HG03039 (cell line): ENCODE data around the gene PPRC1.

Source experiments
- ATAC-seq: cut with Tn5 transposase; IDR thresholded peaks from one replicate; pipeline ENCODE4 v1.9.1; 2021; ENCODE audit warnings: mild to moderate bottlenecking, moderate library complexity; ENCODE audit not compliant: unreplicated experiment

Gene PPRC1

DNA sequence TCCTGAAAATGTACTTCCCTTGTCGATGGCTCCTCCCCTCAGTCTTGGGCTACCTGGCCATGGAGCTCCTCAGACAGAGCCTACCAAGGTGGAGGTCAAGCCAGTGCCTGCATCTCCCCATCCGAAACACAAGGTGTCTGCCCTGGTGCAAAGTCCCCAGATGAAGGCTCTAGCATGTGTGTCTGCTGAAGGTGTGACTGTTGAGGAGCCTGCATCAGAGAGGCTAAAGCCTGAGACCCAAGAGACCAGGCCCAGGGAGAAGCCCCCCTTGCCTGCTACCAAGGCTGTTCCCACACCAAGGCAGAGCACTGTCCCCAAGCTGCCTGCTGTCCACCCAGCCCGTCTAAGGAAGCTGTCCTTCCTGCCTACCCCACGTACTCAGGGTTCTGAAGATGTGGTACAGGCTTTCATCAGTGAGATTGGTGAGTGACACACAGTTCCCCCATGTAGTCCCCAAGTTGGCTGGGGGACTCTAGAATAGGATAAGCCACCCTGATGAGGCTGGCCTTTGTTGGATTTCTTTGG, 8.8 kb downstream of the PPRC1 start:
- no peak for ATAC-seq

DNA sequence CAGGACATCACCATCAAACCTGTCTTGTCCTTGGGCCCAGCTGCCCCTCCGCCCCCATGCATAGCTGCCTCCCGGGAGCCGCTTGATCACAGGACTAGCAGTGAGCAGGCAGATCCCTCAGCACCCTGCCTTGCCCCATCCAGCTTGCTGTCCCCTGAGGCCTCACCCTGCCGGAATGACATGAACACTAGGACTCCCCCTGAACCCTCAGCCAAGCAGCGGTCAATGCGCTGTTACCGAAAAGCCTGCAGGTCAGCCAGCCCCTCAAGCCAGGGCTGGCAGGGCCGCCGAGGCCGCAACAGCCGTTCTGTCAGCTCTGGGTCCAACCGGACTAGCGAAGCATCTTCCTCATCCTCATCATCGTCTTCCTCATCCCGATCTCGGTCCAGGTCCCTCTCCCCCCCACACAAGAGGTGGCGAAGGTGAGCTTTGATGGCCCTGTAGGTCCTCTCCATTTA, 14.2 kb downstream of the PPRC1 start:
- ATAC-seq: no peak

GRCh38 chr10:102147561-102147960, 14.7 kb downstream of the PPRC1 start:
- no peak for ATAC-seq

DNA sequence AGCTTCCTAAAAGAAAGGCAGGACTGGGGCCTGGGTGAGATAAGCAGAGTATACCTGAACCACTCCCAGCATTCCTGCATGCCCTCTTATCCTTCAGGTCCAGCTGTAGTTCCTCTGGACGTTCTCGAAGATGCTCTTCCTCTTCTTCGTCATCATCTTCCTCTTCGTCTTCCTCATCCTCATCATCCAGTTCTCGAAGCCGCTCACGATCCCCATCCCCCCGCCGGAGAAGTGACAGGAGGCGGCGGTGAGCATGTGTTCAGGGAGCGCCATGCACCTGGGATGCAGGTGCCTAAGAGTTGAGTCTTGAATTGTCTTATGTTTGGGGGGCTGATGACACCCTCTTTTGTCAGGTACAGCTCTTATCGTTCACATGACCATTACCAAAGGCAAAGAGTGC, 15.4 kb downstream of the PPRC1 start:
- ATAC-seq: no peak

DNA sequence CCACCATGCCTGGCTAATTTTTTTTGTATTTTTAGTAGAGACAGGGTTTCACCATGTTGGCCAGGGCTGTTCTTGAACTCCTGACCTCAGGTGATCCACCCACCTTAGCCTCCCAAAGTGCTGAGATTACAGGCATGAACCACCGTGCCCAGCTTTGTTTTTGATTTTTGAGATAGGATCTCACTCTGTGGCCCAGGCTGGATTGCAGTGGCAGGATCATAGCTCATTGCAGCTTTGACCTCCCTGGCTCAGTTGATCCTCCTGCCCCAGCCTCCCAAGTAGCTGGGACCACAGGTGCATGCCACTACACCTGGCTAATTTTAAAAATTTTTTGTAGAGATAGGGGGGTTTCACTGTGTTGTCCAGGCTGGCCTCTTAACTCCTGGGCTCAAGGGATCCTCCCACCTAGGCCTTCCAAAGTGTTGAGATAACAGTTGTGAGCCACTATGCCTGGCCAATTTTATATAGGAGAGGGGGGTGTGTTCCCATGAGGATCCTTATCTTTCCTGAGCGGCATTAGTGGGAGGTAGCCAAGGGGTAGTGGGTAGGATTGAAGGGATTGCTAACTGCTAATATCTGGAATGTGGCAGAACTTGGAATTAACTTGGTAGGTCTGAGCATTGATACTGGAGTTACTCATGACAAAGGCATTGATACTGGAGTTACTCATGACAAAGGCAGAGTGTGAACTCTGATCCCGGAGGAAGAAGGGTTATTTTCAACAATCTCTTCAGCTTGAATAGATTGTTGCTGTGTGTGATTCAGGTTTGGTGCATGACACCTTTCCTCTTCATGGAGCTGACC, 18.3 kb downstream of the PPRC1 start:
- no peak for ATAC-seq

- ATAC-seq: peak; percentile 91
Observed at GRCh38 chr10:102151774-102152544, 19.1 kb downstream of the PPRC1 start, which contains the start of gene NOLC1. Gene NOLC1, plus strand, starts transcription at chr10:102152389. Its CDS starts 22 bp downstream, at chr10:102152411.

GRCh38 chr10:102152545-102152890, 19.7 kb downstream of the PPRC1 start:
- peak; percentile 9 for ATAC-seq

DNA sequence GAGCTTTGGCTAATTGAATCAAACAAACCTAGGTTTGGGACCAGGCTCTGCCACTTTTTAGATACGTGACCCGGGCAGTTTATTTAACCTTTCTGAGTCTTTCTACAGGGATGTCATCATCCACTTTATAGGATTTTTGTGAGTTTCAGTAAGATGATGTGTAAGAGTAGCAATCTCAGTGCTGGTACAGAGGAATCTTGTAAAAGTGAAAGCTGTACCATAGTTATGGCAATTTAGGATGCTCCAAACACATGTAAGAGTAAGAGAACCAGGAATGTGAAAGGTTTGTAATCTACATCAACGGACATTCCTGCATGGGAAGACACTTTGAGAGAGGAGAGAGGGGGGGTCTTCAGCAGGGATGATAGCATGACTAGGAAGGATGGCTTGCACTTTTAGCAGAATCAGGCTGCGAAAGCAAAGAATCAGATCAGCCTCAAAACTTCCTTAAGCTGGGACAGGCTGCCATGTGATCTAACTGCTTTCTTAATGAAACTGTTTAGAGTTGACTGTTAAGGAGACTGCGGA, 20.3 kb downstream of the PPRC1 start:
- ATAC-seq: no peak

DNA sequence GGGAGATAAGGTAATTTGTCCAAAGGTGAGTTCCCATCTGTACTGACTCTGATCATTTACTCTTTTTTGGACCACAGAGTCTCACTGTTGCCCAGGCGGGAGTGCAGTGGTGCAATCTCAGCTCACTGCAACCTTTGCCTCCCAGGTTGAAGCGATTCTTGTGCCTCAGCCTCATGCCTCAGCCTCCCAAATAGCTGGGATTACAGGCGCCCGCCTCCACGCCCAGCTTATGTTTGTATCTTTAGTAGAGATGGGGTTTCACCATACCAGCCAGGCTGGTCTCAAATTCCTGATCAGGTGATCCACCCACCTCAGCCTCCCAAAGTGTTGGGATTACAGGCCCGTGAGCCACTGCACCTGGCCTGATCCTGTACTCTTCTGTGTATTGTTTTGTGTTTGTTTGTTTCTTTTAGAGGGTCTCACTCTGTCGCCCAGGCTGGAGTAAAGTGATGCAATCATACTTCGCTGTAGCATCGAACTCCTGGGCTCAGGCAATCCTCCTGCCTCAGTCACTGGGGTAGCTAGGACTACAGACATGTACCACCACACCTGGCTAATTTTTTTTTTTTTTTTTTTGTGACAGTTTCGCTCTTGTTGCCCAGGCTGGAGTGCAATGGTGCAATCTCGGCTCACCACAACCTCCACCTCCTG, 21.8 kb downstream of the PPRC1 start:
- no peak for ATAC-seq

DNA sequence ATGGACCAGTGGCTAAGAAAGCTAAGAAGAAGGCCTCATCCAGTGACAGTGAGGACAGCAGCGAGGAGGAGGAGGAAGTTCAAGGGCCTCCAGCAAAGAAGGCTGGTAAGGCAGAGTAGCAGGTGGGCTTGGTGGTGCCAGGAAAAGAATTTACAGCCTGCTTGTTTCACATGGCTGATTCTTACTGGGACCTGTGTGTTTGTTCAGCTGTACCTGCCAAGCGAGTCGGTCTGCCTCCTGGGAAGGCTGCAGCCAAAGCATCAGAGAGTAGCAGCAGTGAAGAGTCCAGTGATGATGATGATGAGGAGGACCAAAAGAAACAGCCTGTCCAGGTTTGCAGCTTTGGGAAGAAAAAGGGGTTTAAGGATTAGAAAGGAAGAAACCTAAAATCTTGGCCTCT, 24.4 kb downstream of the PPRC1 start:
- no peak for ATAC-seq

- no peak for ATAC-seq
Observed at GRCh38 chr10:102159051-102159597, 26.3 kb downstream of the PPRC1 start.

DNA sequence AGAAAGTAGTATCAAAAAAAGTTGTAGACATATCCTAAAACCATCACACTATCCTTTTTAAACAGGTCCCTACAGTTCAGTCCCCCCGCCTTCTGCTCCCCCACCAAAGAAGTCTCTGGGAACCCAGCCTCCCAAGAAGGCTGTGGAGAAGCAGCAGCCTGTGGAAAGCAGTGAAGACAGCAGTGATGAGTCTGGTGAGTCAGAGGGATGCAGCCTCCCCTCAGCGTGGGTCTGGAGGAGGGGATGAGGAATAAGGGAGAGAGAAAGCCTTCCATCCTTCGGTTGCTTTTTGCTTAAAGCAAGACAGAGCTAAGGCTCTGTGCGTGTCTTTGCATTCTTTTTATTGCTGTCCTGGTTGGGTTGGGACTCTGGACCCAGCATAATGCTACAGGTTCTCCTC, 27.0 kb downstream of the PPRC1 start:
- no peak for ATAC-seq

DNA sequence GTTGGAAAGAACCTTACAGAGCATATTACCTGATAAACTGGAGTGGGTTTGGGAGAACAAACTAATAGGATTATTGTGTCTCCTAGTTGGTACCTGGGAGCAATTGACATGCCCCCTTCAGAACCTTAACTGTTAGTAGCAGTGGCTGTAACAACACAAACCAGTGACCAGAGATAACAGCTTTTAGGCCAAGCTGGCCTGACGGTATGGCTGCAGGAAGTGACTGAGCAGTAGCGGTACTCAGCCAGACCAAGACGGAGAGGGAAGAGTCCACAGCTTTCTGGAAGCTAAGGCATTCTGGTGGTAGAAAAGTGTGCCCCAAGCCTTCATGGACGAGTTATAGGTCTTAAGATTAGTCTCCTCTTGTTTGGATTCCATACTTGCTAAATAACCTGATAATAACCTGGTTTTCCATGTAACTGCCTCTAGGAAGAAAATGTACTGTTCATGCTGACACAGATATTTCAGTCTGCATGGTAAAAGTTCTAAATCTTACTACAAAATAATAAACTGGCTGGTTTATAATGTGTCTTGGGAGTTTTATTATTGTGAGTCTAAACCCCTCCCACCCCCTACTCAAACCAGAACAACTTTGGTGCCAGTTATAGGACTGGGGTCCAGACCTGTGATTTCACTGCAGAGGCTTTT, 30.6 kb downstream of the PPRC1 start:
- ATAC-seq: no peak

DNA sequence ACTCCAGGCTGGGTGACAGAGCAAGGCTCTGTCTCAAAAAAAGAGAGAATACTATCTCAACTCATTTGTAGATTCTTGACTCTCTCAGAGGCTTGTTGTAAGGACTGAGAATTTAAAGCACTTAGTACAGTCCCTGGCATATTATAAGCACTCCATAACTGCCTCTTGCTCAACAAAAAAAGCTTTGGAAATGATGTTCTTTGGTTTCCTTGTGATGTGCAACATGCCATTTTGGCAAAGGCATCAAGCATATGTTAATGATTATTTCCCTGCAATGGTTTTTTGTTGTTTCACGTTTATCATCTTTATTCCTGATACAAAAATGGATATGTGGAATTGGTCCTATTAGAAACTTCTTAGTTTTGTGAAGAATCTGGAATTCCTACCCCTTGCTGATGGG, 35.0 kb downstream of the PPRC1 start:
- no peak for ATAC-seq

DNA sequence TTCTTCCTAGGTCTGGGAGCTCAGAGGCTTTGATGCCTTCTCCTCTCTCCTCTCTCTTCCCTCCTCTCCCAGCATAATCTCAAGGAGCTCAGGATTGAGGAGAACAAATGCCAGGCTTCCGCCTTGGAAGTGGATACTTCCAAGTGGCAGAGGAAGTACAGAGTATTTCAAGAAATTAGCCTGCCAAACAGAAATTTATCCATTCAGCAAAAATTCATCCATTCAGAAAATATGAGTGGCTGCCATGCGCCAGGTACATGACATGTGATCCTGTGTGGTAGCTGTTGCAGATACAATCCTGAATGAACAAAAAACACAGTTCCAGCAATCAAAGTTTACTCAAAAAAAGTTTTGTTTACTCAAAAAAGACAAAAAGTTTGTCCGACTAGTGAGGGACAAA, 37.8 kb downstream of the PPRC1 start:
- no peak for ATAC-seq

DNA sequence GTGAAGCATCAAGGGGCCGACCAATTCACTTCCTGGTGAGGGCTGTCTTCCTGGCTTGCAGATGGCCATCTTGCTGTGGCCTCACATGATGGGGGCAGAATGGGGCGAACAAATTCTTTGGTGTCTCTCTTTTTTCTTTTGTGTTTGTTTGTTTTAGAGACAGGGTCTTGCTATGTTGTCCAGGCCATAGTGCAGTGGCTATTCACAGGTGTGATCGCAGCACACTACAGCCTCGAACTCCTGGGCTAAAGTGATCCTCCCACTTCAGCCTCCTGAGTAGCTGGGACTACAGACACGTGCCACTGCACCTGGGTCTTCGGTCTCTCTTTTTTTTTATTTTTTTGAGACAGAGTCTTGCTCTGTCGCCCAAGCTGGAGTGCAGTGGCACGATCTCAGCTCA, 39.4 kb downstream of the PPRC1 start:
- ATAC-seq: no peak

DNA sequence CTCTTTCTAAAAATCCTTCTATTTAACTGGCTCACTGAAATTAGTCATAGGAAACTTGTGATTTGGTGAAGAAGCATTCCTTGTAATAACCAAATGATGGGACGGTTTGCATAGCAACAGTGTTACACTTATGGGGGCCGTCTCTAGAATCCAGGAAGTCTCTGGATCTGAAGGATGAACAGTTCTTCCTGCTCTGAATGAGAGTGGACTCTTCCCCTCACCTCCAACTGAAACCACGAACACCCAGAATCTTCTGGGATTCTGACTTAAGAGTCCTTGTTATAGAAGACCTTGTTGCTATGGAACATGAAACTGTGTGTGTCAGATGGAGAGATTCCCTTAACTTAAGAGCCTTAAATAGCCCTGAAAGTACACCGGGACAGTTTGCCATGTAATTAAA, 42.6 kb downstream of the PPRC1 start:
- no peak for ATAC-seq

DNA sequence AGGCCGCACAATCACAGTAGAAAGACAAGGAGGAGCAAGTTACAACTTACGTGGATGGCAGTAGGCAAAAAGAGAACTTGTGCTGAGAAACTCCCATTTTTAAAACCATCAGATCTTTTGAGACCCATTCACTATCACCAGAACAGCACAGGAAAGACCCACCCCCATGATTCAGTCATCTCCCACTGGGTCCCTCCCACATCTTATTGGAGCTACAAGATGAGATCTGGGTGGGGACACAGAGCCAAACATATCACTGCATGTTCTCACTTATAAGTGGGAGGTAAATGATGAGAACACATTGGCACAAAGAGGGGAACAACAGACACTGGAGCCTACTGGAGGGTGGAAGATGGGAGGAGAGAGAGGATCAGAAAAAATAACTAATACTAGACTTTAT, 51.8 kb downstream of the PPRC1 start:
- ATAC-seq: no peak

DNA sequence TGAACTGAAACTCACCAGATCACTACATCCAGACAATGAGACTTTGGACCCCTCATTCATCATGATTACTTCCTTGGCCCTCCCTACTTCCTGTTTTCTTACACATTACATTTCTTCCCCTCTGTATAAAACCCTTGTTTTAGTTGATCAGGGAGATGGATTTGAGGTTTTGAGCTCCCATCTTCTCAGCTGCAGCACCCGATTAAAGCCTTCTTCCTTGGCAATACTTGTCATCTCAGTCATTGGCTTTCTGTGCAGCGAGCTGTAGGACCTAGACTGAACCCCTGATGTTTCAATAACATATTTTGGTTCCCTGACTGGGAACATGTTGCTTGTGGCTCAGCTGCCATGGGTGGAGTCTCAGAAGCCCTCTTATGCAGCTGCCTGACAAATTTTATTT, 52.4 kb downstream of the PPRC1 start:
- ATAC-seq: no peak

- ATAC-seq: no peak
Observed at GRCh38 chr10:102185811-102186527, 53.1 kb downstream of the PPRC1 start.
